ENCODE results near the gene GBX1.

GBX1 gene

DNA sequence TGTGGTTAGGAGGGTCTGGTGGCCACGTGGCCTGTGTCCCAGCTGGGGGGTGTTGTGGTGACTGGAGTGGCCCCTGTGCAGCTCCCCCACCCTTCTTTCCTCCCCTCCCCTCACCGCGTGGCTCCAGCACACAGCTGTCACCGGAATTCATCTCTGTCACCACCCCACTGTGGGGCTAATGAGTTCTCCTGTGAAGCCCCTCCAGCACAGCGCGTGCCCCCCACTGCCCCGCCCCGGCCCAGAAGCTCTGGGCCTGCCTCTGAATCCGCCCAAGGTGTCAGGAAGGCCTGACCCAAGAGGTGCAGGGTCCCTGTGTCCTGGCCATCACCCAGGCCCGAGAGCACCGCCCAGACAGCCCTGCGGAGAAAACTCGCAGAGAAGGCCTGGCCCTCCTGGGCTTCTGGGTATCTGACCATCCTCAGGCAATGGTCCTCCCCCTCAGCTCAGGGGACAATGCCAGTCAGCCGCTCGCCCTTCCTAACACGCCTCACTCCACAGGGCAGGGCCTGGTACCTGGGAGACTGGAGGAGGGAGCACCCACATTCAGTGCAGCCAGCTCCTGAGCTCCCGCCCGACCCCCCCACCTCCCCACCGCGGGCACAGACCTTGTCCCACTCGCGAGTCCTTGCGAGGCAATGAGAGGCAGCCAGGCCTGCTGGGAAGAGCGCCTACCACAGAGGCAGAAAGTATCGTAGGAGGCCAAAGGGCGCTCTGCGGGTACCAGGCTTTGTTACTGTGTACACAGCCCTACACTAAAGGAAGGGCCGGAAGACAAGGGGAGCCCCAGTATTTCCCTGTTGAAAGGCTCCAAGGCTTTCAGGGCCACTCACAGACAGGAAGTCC lies 38.2 kb downstream of the GBX1 start:
- H3K27me3 ChIP-seq (replicated peaks; ENCODE audit: control insufficient read depth, insufficient read depth, low read length, poor library complexity, severe bottlenecking), result no peaks in the 10 kb centered on the region
- no peak overlapping the region for H3K4me3 ChIP-seq (ENCODE audit: insufficient read depth, low read depth, low read length, poor library complexity, severe bottlenecking)
- no peak for DNase-seq
- no peaks in the 10 kb centered on the region for H3K4me1 ChIP-seq (ENCODE audit: control insufficient read depth, insufficient read depth, low read length, poor library complexity, severe bottlenecking)
- no peaks in the 10 kb centered on the region for H3K9me3 ChIP-seq (ENCODE audit: control insufficient read depth, low read length)
- H3K36me3 ChIP-seq (ENCODE audit: control insufficient read depth, insufficient read depth, low read length), result peaks cover 17% of the 10 kb centered on the region
- H3K27ac ChIP-seq (ENCODE audit: insufficient read depth, low read length, poor library complexity, severe bottlenecking), result no peak overlapping the region

DNA sequence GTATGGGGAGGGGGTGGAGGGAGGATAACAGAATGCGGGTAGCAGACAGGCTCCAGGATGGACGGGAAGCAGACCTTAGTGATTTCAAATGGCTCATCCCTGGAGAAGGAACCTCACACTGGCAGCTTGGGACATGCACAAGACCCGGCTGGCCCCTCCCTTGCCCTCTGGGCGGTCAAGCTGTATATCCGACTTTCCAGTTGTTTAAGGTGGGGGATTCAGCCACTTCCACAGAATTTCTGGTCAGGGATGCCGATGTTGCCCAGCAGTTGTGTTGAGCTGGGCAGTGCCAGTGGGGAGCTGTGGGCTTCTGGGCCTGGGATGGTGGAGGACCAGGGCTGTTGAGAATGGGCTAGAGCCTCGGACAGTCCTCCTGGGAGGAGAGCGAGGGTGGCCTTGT lies 38.8 kb downstream of the GBX1 start:
- H3K36me3 ChIP-seq (ENCODE audit: control insufficient read depth, insufficient read depth, low read length), result peaks cover 17% of the 10 kb centered on the region
- no peak overlapping the region for H3K27ac ChIP-seq (ENCODE audit: insufficient read depth, low read length, poor library complexity, severe bottlenecking)
- H3K9me3 ChIP-seq (ENCODE audit: control insufficient read depth, low read length), result no peaks in the 10 kb centered on the region
- H3K4me1 ChIP-seq (ENCODE audit: control insufficient read depth, insufficient read depth, low read length, poor library complexity, severe bottlenecking), result no peaks in the 10 kb centered on the region
- no peak overlapping the region for H3K4me3 ChIP-seq (ENCODE audit: insufficient read depth, low read depth, low read length, poor library complexity, severe bottlenecking)
- no peaks in the 10 kb centered on the region for H3K27me3 ChIP-seq (replicated peaks; ENCODE audit: control insufficient read depth, insufficient read depth, low read length, poor library complexity, severe bottlenecking)
- no peak for DNase-seq

DNA sequence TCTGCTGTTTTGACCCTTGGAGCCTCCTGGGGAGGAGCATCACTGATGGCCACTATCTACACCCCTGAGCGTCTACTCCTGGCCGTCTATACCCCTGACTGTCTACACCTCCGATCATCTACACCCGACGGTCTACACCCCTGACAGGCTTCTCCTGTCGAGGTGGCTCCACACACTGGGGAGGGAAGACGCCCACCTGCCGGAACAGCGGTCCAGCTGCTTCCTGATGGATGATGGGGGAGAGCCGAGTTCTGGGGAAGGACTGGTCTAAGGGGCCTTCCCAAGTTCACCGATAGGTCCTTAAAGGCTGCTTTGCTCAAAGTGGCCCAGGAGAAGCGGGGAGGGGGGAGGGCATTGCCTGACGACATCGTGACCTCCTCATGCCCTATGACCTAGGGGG lies 39.4 kb downstream of the GBX1 start:
- no peaks in the 10 kb centered on the region for H3K27me3 ChIP-seq (replicated peaks; ENCODE audit: control insufficient read depth, insufficient read depth, low read length, poor library complexity, severe bottlenecking)
- H3K27ac ChIP-seq (ENCODE audit: insufficient read depth, low read length, poor library complexity, severe bottlenecking), result no peak overlapping the region
- H3K4me3 ChIP-seq (ENCODE audit: insufficient read depth, low read depth, low read length, poor library complexity, severe bottlenecking), result no peak overlapping the region
- H3K4me1 ChIP-seq (ENCODE audit: control insufficient read depth, insufficient read depth, low read length, poor library complexity, severe bottlenecking), result no peaks in the 10 kb centered on the region
- no peak for DNase-seq
- H3K9me3 ChIP-seq (ENCODE audit: control insufficient read depth, low read length), result no peaks in the 10 kb centered on the region
- H3K36me3 ChIP-seq (ENCODE audit: control insufficient read depth, insufficient read depth, low read length), result peaks cover 17% of the 10 kb centered on the region

DNA sequence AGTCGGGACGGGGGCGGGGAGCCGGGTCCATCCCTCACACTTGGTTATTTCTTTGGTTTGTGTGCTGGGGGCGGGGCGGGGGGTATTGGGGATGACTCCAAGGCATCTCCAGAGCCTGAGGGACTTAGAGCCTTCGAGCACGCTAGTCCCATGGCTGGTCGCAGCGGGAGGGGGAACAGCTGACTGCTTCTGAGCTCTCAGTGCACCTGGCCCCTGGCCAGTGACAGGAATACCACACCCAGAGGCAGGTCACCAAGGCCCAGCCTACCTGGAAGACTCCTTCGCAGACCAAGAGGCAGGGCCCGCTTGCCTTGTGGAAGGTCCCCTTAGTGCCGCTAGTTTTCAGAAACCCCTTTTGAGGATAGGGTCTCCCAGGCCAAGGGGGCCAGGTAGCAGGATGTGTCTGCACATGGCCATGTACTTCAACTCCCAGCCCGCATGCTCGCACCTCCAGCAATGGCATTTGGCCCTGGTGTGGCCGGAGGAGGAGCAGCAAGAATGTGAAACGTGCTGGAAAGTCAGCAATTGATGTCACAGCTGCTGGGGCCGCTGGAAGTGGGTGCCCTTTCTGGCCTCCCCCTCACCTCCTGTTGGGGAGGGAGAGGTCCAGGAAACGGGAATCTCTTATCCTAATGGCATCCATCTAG lies 40.9 kb downstream of the GBX1 start:
- Histone ChIP-seq H3K4me1 (ENCODE audit: control insufficient read depth, insufficient read depth, low read length, poor library complexity, severe bottlenecking) (no peaks in the 10 kb centered on the region), H3K4me3 (ENCODE audit: insufficient read depth, low read depth, low read length, poor library complexity, severe bottlenecking) (no peak overlapping the region), H3K27ac (ENCODE audit: insufficient read depth, low read length, poor library complexity, severe bottlenecking) (no peak overlapping the region), H3K27me3 (replicated peaks; ENCODE audit: control insufficient read depth, insufficient read depth, low read length, poor library complexity, severe bottlenecking) (no peaks in the 10 kb centered on the region), H3K36me3 (ENCODE audit: control insufficient read depth, insufficient read depth, low read length) (peaks cover 21% of the 10 kb centered on the region), H3K9me3 (ENCODE audit: control insufficient read depth, low read length) (no peaks in the 10 kb centered on the region)
- no peak for DNase-seq

DNA sequence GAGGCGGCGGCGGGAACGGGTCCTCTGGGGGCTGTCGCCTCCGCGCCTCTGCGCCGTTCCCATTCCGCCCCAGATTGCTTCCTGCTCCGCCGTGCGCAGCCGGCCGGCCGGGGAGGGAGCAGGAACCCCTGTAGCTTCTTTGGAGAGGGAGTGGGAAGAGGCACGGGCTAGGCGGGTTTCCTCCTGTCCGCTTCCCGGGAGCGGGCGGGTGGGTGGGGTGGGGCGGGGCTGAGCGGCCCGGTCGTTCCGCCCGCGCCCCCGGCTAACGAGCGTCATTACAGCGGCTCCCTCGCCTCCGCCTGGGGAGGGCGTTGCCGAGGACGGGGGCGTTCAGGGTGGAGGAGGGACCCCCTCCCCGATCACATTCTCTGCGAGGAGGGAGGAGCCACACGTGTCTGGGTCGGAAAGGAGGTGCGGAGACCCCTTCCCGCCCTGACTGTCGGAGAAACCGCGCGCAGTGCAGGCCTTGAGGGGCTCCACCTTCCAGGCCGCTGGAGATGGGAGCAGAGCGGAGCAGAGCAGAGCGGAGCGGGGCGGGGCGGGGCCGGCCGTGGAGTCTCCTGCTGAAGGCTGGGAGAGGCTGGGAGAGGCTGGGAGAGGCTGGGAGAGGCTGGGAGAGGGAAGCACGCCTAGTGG lies 41.5 kb downstream of the GBX1 start:
- H3K4me1 ChIP-seq (ENCODE audit: control insufficient read depth, insufficient read depth, low read length, poor library complexity, severe bottlenecking), result no peaks in the 10 kb centered on the region
- no peak overlapping the region for H3K4me3 ChIP-seq (ENCODE audit: insufficient read depth, low read depth, low read length, poor library complexity, severe bottlenecking)
- DNase-seq, result no peak
- no peaks in the 10 kb centered on the region for H3K9me3 ChIP-seq (ENCODE audit: control insufficient read depth, low read length)
- H3K27me3 ChIP-seq (replicated peaks; ENCODE audit: control insufficient read depth, insufficient read depth, low read length, poor library complexity, severe bottlenecking), result no peaks in the 10 kb centered on the region
- H3K36me3 ChIP-seq (ENCODE audit: control insufficient read depth, insufficient read depth, low read length), result peaks cover 24% of the 10 kb centered on the region
- no peak overlapping the region for H3K27ac ChIP-seq (ENCODE audit: insufficient read depth, low read length, poor library complexity, severe bottlenecking)

DNA sequence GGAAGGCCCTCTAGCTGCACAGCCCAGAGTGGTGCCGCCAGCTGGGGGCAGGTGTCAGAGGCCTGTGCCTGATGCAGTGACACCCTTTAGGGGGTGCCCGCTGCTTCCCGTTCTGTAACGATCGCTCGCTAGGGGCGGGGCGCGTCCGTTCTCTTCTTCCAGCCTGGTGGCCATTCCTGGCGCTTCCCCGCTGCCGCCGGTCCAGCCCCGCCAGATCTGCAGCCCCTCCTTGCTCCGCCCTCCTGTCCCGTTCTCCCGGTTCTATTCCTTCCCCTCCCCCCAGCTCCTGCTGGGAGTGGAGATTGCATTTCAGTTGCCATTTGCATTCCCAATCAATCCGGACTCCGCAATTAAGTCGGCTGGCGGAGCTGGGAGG lies 42.0 kb downstream of the GBX1 start:
- Histone ChIP-seq H3K36me3 (ENCODE audit: control insufficient read depth, insufficient read depth, low read length) (peaks cover 25% of the 10 kb centered on the region), H3K27ac (ENCODE audit: insufficient read depth, low read length, poor library complexity, severe bottlenecking) (no peak overlapping the region), H3K4me1 (ENCODE audit: control insufficient read depth, insufficient read depth, low read length, poor library complexity, severe bottlenecking) (no peaks in the 10 kb centered on the region), H3K9me3 (ENCODE audit: control insufficient read depth, low read length) (no peaks in the 10 kb centered on the region), H3K27me3 (replicated peaks; ENCODE audit: control insufficient read depth, insufficient read depth, low read length, poor library complexity, severe bottlenecking) (no peaks in the 10 kb centered on the region), H3K4me3 (ENCODE audit: insufficient read depth, low read depth, low read length, poor library complexity, severe bottlenecking) (no peak overlapping the region)
- DNase-seq, result no peak

DNA sequence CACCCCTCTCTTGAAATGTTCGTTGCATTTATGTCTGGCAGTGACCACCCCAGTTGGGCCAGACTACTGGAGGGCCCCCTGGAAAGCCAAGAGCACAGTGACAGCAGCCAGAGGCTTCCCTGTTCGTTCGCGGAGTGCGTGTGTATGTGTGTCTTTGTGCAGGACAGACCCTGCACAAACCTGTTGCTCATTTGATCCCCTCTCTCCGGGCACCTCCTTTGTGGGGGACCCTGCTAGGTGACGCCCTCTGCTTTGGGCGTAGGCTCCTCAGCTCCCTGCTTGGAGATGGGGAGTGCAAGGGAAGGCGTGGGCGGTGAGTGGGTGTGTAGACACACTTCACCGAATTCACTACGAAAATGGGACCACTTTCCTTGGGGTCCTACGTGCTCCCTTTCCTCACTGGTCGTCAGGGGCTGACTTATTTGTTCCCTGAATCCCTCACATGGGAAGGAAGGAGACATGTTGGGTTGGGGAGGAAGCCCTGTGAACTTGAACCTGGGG lies 42.5 kb downstream of the GBX1 start:
- Histone ChIP-seq H3K4me1 (ENCODE audit: control insufficient read depth, insufficient read depth, low read length, poor library complexity, severe bottlenecking) (no peaks in the 10 kb centered on the region), H3K9me3 (ENCODE audit: control insufficient read depth, low read length) (no peaks in the 10 kb centered on the region), H3K36me3 (ENCODE audit: control insufficient read depth, insufficient read depth, low read length) (peaks cover 24% of the 10 kb centered on the region), H3K27ac (ENCODE audit: insufficient read depth, low read length, poor library complexity, severe bottlenecking) (no peak overlapping the region), H3K4me3 (ENCODE audit: insufficient read depth, low read depth, low read length, poor library complexity, severe bottlenecking) (no peak overlapping the region), H3K27me3 (replicated peaks; ENCODE audit: control insufficient read depth, insufficient read depth, low read length, poor library complexity, severe bottlenecking) (no peaks in the 10 kb centered on the region)
- DNase-seq, result no peak

DNA sequence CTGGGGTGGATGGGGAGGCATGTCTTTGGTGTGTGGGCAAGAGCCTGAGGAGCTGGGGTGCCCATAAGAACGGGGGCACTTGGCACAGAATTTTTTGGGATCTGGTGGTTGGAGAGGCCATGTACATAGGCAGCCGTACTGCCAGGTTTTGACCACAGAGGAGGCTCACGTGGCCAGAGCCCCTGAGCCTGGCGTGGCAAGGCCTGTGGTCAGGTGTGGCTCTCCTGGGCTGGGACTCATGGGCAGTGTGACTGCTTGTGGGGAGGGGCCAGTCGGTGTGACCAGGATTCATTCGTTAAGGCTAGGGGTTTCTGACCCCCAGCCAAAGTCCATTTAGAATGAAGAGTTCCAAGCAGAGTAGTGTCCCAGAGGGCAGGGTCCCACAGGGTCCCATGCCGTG lies 43.0 kb downstream of the GBX1 start:
- no peak for DNase-seq
- Histone ChIP-seq H3K36me3 (ENCODE audit: control insufficient read depth, insufficient read depth, low read length) (peaks cover 24% of the 10 kb centered on the region), H3K27me3 (replicated peaks; ENCODE audit: control insufficient read depth, insufficient read depth, low read length, poor library complexity, severe bottlenecking) (no peaks in the 10 kb centered on the region)

DNA sequence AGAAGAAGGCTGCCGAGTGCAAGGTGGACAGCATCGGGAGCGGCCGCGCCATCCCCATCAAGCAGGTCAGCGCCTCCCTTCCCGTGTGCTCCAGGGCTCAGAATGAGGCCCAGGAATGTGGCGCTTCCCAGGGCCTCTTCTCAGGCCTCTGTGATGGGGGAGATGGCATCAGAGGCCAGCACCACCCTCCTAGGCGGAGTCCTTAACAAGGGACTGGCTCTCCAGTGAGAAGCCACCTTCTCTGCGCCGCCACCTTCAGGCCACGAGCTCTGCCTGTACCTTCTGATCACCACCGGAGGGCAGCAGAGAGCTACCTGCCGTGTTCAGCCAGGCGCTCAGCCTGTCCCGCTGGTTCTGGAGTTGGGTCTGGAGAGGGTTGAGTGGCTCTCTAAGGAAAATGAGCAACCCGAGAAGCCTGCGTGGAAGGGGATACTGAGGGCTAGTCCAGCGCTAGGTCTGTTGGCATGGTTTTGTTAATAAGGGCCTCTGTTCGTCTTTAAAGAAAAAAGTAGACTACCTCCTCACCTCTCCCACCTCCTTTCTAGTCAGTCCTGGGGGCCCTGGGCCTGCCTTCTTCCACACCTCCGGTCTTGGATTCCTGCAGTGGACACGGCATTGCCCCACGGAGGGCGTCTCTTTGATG lies 43.6 kb downstream of the GBX1 start:
- no peak overlapping the region for H3K27ac ChIP-seq (ENCODE audit: insufficient read depth, low read length, poor library complexity, severe bottlenecking)
- H3K4me3 ChIP-seq (ENCODE audit: insufficient read depth, low read depth, low read length, poor library complexity, severe bottlenecking), result no peak overlapping the region
- no peaks in the 10 kb centered on the region for H3K27me3 ChIP-seq (replicated peaks; ENCODE audit: control insufficient read depth, insufficient read depth, low read length, poor library complexity, severe bottlenecking)
- peak; percentile 62 to 74 (median 69) for DNase-seq
- H3K4me1 ChIP-seq (ENCODE audit: control insufficient read depth, insufficient read depth, low read length, poor library complexity, severe bottlenecking), result no peaks in the 10 kb centered on the region
- no peaks in the 10 kb centered on the region for H3K9me3 ChIP-seq (ENCODE audit: control insufficient read depth, low read length)
- peaks cover 26% of the 10 kb centered on the region for H3K36me3 ChIP-seq (ENCODE audit: control insufficient read depth, insufficient read depth, low read length)

More for the DNA sequence above, 43.0 kb downstream of the GBX1 start:
- no peak overlapping the region for H3K27ac ChIP-seq (ENCODE audit: insufficient read depth, low read length, poor library complexity, severe bottlenecking)
- no peak overlapping the region for H3K4me3 ChIP-seq (ENCODE audit: insufficient read depth, low read depth, low read length, poor library complexity, severe bottlenecking)
- no peaks in the 10 kb centered on the region for H3K4me1 ChIP-seq (ENCODE audit: control insufficient read depth, insufficient read depth, low read length, poor library complexity, severe bottlenecking)
- no peaks in the 10 kb centered on the region for H3K9me3 ChIP-seq (ENCODE audit: control insufficient read depth, low read length)

Measured in effector memory CD4-positive, alpha-beta T cell (primary cell).